GM12891 (cell line): ENCODE measurements around the gene FAM186B.

Experiments used
- POLR2A ChIP-seq: IDR thresholded peaks from 2 replicates; pipeline ENCODE4 v1.6.1; 2011; ENCODE audit warnings: low read depth, low read length, control low read depth
- POLR2AphosphoS5 ChIP-seq: IDR thresholded peaks from 2 replicates; pipeline ENCODE4 v1.6.1; 2011; ENCODE audit warnings: low read depth, low read length, control low read depth
- TAF1 ChIP-seq: IDR thresholded peaks from 2 replicates; pipeline ENCODE4 v1.6.1; 2011; ENCODE audit warnings: low read depth, low read length, control low read depth

- no peak; the same call in 1 of the 2 replicates for TF ChIP-seq POLR2AphosphoS5
- no peak for TF ChIP-seq POLR2A
- TF ChIP-seq TAF1 = no peak
Measured at GRCh38 chr12:49564686-49565405, 40.6 kb downstream of the FAM186B start.
